Spleen (tissue), 11 donors: ENCODE data around the gene WNT7A. TPM values are rescaled to one million over a fixed set of nuclear protein-coding genes. Genes with fewer than 3 reads are reported as not detected.
A peak's percentile ranks its signal among the peaks of the same experiment; 100 is the strongest.

ENCODE experiments used
- DNase-seq: peaks from one replicate; pipeline ENCODE4 v3.0.0-alpha.2; 2020
- H3K27ac ChIP-seq, 8 donors: fragments of 200-600 bp; sonication (generic) in 7 of 8; 1 replicate in 4 of 8; 2 replicates in 4 of 8; pipeline versions ENCODE4 v1.5.0 to v1.8.0; 2016 to 2021; ENCODE audit warnings: inconsistent platforms in 4 of 8, mild to moderate bottlenecking in 4 of 8, moderate library complexity in 1 of 8
- H3K27me3 ChIP-seq, 7 donors: fragments of 200-600 bp; sonication (generic) in 6 of 7; replicated peaks in 1 of 7; 1 replicate in 4 of 7; 2 replicates in 3 of 7; pipeline versions ENCODE4 v1.5.0 to v1.8.0; 2016 to 2021; ENCODE audit warnings: inconsistent platforms in 3 of 7, mild to moderate bottlenecking in 1 of 7
- H3K36me3 ChIP-seq, 6 donors: fragments of 200-600 bp; sonication (generic) in 5 of 6; 1 replicate in 4 of 6; 2 replicates in 2 of 6; pipeline versions ENCODE4 v1.5.0 to v1.8.0; 2016 to 2021; ENCODE audit warnings: inconsistent platforms in 2 of 6
- H3K4me1 ChIP-seq, 6 donors: fragments of 200-600 bp; sonication (generic) in 5 of 6; 1 replicate in 3 of 6; 2 replicates in 3 of 6; pipeline versions ENCODE4 v1.5.0 to v1.8.0; 2016 to 2021; ENCODE audit warnings: inconsistent platforms in 3 of 6
- H3K4me3 ChIP-seq, 8 donors: fragments of 200-600 bp; sonication (generic) in 7 of 8; 1 replicate in 4 of 8; 2 replicates in 4 of 8; pipeline versions ENCODE4 v1.5.0 to v1.8.0; 2016 to 2021; ENCODE audit warnings: inconsistent platforms in 4 of 8, mild to moderate bottlenecking in 4 of 8, moderate library complexity in 2 of 8
- H3K9me3 ChIP-seq, 8 donors: fragments of 200-600 bp; sonication (generic) in 7 of 8; 1 replicate in 4 of 8; 2 replicates in 4 of 8; pipeline versions ENCODE4 v1.5.0 to v1.8.0; 2016 to 2021; ENCODE audit warnings: inconsistent platforms in 4 of 8
- POLR2A ChIP-seq, 3 donors: fragments of 450-650 bp; IDR thresholded peaks; one replicate each; pipeline ENCODE4 v1.5.1; 2017; ENCODE audit warnings: antibody characterized with exemption in 3 of 3, mild to moderate bottlenecking in 1 of 3
- POLR2AphosphoS5 ChIP-seq, 3 donors: sonication (generic); formaldehyde crosslinking; IDR thresholded peaks; one replicate each; pipeline ENCODE4 v1.5.1; 2017; ENCODE audit warnings: antibody characterized with exemption in 3 of 3
- WGBS, 5 donors: extraction: QIAGEN DNeasy Blood & Tissue Kit in 3 of 5; methylation state at CpG; one replicate each; pipeline versions ENCODE4 v1.1.5 to v1.1.7; 2013 to 2018; 5-methylcytosine and 5-hydroxymethylcytosine counted together
- intact Hi-C: fragments of 100-400 bp; cut with DNase I; formaldehyde crosslinking; loops from one replicate; pipeline ENCODE4 v1.15.0; 2023; ENCODE audit warnings: low total_unique reads
- polyA plus RNA-seq, 3 donors: library from polyadenylated mRNA; stranded (reverse); fragments of 200-250 nt; gene quantifications; one replicate each; pipeline ENCODE4 v1.2.1, GENCODE V29; 2013
- total RNA-seq, 7 donors: library from RNA; depleted of rRNA in 3 of 7; stranded (reverse); fragments of >200 nt in 3 of 7; fragmentation: NEBNext Ultra II Directional in 4 of 7; extraction: Animal tissue kit (Norgen Biotek cat#: 25700) in 4 of 7; gene quantifications; one replicate each; pipeline versions ENCODE4 v1.1.0 to v1.2.1, GENCODE V29; 2016 to 2021
- TF ChIP-seq, protein P1 (sequence below), 11 experiments: fragments of 200-600 bp in 7 of 11; fragments of 450-650 bp in 4 of 11; sonication (generic) in 4 of 11; IDR thresholded peaks in 8 of 11; conservative IDR thresholded peaks in 3 of 11; 1 replicate in 7 of 11; 2 replicates in 4 of 11; pipeline versions ENCODE4 v1.4.0 to v1.8.0; 2016 to 2021; ENCODE audit warnings: antibody characterized with exemption in 11 of 11, inconsistent platforms in 4 of 11, mild to moderate bottlenecking in 1 of 11
- donor health status: healthy with polysubstance abuse.
- donor health status: DM: no; HTN: no; CAD: no; lungs with moderate emphysema.
- donor health status: DM: no; HTN: no; CAD: no.
- donor health status: Bipolar disorder and iron deficiency.
- donor health status: healthy.
- donor health status: DM: no; HTN: no; CAD: no.
- donor health status: DM: yes; HTN: yes; CAD: no.

The WNT7A gene
- total and polyA plus RNA-seq, 10 donors: 0.52 to 6.3 (median 2.0) TPM

- Histone ChIP-seq H3K27ac (no peak overlapping the region), H3K27me3 (peaks cover 0 to 45% (median 0%) of the 10 kb centered on the region in 7 donors), H3K9me3 (no peaks in the 10 kb centered on the region), H3K4me1 (peaks cover 0 to 20% (median 8%) of the 10 kb centered on the region in 6 donors), H3K4me3 (no peak overlapping the region), H3K36me3 (no peaks in the 10 kb centered on the region)
- DNase-seq: no peak
- 57 to 72% (median 61%) methylated on average over 8 of the region's 8 CpGs for WGBS, 5 donors
- TF ChIP-seq POLR2AphosphoS5 (IDR thresholded peaks at IDR 0.05) (no peak), POLR2A (IDR thresholded peaks at IDR 0.05) (no peak)
- TF ChIP-seq, protein P1, sequence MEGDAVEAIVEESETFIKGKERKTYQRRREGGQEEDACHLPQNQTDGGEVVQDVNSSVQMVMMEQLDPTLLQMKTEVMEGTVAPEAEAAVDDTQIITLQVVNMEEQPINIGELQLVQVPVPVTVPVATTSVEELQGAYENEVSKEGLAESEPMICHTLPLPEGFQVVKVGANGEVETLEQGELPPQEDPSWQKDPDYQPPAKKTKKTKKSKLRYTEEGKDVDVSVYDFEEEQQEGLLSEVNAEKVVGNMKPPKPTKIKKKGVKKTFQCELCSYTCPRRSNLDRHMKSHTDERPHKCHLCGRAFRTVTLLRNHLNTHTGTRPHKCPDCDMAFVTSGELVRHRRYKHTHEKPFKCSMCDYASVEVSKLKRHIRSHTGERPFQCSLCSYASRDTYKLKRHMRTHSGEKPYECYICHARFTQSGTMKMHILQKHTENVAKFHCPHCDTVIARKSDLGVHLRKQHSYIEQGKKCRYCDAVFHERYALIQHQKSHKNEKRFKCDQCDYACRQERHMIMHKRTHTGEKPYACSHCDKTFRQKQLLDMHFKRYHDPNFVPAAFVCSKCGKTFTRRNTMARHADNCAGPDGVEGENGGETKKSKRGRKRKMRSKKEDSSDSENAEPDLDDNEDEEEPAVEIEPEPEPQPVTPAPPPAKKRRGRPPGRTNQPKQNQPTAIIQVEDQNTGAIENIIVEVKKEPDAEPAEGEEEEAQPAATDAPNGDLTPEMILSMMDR (IDR thresholded peaks at IDR 0.05 in 8 of 11, conservative IDR thresholded peaks at IDR 0.05 in 3 of 11): no peak
- intact Hi-C loops: no loop called here
Measured at GRCh38 chr3:13783476-13783875, 96.4 kb downstream of the WNT7A start.

- H3K36me3 ChIP-seq: no peaks in the 10 kb centered on the region
- no peaks in the 10 kb centered on the region for H3K9me3 ChIP-seq
- peak overlapping the region in 5 of 8 donors; percentile 28 to 52 (median 36) for H3K27ac ChIP-seq
- intact Hi-C loops: no loop called here
- WGBS, 5 donors: 9 to 24% (median 16%) methylated on average over 11 of the region's 11 CpGs
- peaks cover 0 to 20% (median 8%) of the 10 kb centered on the region in 6 donors for H3K4me1 ChIP-seq
- peaks cover 0 to 35% (median 0%) of the 10 kb centered on the region in 7 donors for H3K27me3 ChIP-seq
- H3K4me3 ChIP-seq: peak overlapping the region in 1 of 8 donors; percentile 11
- TF ChIP-seq POLR2AphosphoS5 (IDR thresholded peaks at IDR 0.05): peak in 2 of 3 donors; percentile 74 to 80
- TF ChIP-seq POLR2A (IDR thresholded peaks at IDR 0.05): no peak
- TF ChIP-seq, protein P1 (IDR thresholded peaks at IDR 0.05 in 8 of 11, conservative IDR thresholded peaks at IDR 0.05 in 3 of 11): no peak
- no peak for DNase-seq
Measured at GRCh38 chr3:13782501-13782900, 97.4 kb downstream of the WNT7A start.

DNA sequence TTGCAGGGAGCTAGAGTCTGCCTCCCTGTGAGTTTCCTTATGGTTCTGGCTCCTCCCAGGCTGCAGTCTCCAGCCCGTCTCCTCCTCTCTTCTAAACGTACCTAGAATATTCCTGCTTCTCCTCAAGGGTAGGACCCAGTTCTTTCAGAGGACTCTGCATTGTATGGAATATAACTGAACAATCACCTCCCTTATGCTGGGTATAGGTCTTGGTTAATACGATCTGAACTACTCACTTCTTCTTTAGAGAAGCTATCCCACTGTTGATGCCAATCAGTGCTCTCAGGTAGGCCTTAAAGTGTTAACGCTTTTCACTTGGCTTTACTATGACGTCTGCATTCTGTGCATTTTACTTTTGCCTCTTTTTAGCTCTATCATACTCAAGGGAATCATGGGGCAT is 98.5 kb downstream of the WNT7A start:
- H3K27me3 ChIP-seq: peaks cover 0 to 34% (median 0%) of the 10 kb centered on the region in 7 donors
- no peak overlapping the region for H3K4me3 ChIP-seq
- no peaks in the 10 kb centered on the region for H3K36me3 ChIP-seq
- no peaks in the 10 kb centered on the region for H3K9me3 ChIP-seq
- no peak for DNase-seq
- H3K4me1 ChIP-seq: peaks cover 0 to 20% (median 8%) of the 10 kb centered on the region in 6 donors
- H3K27ac ChIP-seq: no peak overlapping the region
- intact Hi-C loops: no loop called here
- no peak for TF ChIP-seq POLR2A (IDR thresholded peaks at IDR 0.05)
- TF ChIP-seq, protein P1 (IDR thresholded peaks at IDR 0.05 in 8 of 11, conservative IDR thresholded peaks at IDR 0.05 in 3 of 11): no peak
- TF ChIP-seq POLR2AphosphoS5 (IDR thresholded peaks at IDR 0.05): no peak
- whole genome bisulfite sequencing, 5 donors: 81 to 94% (median 90%) methylated on average over 5 of the region's 5 CpGs

- no peak for DNase-seq
- no peaks in the 10 kb centered on the region for H3K9me3 ChIP-seq
- H3K27ac ChIP-seq: no peak overlapping the region
- H3K36me3 ChIP-seq: no peaks in the 10 kb centered on the region
- H3K27me3 ChIP-seq: peaks cover 0 to 34% (median 0%) of the 10 kb centered on the region in 7 donors
- TF ChIP-seq POLR2AphosphoS5 (IDR thresholded peaks at IDR 0.05) (no peak), POLR2A (IDR thresholded peaks at IDR 0.05) (no peak)
- TF ChIP-seq, protein P1 (IDR thresholded peaks at IDR 0.05 in 8 of 11, conservative IDR thresholded peaks at IDR 0.05 in 3 of 11): no peak
- intact Hi-C loops: no loop called here
- WGBS, 5 donors: 70 to 87% (median 75%) methylated on average over 5 to 11 of the region's 11 CpGs
- peaks cover 0 to 20% (median 8%) of the 10 kb centered on the region in 6 donors for H3K4me1 ChIP-seq
- no peak overlapping the region for H3K4me3 ChIP-seq
Measured at GRCh38 chr3:13780432-13781176, 99.3 kb downstream of the WNT7A start.
